Fibroblast of skin of right quadriceps (primary cell): ENCODE results near the gene CD83.

ENCODE experiments used
- DNase-seq: peaks from one replicate; pipeline ENCODE4 v3.0.0-alpha.2; 2013

Gene CD83

GRCh38 chr6:14127611-14128010 is 10.0 kb downstream of the CD83 start:
- no peak for DNase-seq

DNA sequence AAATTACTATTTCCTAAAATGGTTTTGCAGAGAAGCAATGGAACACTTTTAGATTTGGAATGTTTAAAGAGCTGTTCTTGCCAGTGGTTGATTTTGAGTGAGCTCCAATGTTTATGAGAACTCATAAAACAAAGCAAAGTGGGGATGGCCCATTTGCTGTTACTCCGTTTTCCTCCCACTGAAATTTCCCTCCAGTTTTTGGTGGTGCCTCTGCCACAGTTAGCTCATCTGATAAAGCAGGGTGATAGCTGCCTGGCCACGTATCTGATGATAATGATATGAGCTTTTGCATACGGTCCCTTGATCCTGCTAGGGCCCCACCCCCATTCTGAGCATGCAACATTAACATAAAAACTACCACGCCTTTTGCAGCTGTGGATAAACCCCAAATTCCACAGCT is 10.4 kb downstream of the CD83 start:
- DNase-seq, result no peak

DNA sequence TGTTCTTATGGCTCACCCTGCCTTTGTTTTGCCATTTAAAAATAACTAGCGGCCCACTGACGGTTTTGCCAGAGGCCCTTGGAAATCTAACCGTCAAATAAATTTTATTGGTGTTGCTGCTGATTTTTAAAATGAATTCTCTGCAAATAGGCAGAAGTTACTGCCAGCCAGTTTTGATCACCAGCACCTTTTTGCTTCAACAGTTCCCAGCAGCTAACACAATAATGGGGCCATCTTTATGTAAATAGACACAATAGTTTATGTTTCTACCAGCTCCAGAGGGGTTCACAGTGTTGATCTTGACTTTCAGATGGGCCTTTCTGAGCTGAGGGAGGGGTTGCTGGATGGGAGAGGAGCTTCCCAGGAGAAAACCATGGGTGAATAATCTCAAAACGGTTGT is 11.2 kb downstream of the CD83 start:
- DNase-seq, result no peak

- DNase-seq, result peak; percentile 75
Observed at GRCh38 chr6:14129575-14129974, 12.0 kb downstream of the CD83 start.

DNA sequence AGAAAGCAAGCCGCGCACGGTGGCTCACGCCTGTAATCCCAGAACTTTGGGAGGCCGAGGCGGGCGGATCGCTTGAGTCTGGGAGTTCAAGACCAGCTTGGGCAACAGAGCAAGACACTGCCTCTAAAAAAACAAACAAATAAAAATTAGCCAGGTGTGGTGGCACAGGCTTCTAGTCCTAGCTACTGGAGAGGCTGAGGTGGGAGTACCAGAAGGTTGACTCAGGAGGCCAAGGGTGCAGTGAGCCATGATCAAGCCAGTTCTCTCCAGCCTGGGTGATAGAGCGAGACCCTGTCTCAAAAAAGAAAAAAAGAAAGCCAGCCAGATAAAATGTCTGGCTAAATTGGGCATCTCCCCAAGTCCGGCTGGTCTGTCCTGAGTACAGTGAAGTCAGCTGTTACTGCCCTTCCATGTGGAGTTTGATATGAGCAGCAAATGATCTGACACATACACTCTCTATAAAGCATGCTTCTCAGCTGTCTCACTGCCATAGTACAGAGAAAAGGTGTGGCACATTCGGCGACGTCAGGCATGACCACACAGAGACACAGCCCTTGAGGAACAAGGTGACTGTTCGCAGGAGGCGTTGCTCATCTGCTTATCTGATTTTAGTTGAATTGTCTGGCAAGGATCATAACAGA is 13.0 kb downstream of the CD83 start:
- DNase-seq, result no peak

DNA sequence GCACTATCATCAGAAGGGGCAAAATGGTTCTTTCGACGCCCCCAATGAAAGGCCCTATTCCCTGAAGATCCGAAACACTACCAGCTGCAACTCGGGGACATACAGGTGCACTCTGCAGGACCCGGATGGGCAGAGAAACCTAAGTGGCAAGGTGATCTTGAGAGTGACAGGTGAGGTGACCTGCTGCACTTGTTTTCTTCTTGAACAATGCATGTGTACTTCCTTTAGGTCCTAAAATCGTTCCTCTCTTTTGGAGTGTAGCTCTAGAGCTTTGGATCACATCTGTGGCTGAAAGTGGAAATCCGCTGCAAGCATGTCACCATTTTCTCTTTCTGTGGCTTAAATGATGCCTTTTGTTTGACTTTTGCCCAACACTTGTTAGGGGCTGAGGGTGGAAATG is 14.0 kb downstream of the CD83 start:
- no peak for DNase-seq

GRCh38 chr6:14132244-14132920 is 14.8 kb downstream of the CD83 start:
- DNase-seq, result no peak

DNA sequence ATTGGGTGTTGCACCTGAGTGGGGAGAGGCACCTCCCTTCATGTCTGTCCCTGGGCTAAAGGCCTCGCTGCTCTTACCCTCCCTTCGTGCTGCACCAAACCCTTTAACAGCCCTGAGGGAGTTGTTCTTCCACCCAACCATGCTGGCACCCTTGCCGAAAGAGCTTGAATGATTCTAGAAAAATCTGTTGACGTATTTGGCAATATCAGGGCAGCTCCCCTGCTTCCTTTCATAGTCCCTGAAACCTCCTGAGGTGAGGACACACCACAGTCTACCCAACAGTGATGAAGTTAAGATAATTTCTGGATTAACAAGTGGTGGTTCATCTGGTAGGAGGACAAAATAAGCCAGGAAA is 15.3 kb downstream of the CD83 start:
- no peak for DNase-seq

DNA sequence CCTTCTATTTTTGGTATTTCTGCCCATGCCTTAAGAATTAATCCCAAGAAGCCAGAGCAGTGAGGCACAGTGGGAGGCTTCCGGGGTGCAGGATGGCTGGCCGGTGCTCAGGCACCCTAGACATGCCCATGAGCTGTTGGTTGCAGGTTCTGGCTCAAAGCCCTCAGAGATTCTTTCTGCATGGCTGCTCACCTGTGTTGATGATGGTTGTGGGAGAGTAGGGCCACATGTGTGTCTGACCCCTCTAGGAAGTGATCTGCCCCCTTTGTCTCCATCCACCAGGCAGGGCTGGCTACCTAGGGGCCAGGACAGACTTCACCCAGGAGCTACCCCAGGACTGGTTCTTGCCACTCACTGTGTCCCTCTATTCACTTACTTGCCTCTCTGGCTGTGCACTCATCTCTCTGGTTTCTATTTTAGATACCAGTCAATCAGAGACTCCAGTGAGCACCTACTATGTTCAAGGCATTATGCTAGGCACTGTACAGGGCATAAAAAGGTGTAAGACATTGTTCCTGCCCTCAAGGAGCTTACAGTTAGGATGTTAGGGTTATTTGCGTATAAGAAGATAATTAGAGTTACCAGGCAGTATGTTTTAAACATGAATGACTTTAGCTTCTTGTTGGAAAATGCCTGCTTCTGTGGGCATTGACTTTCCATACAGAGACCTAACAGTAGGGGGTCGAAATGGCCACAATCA is 16.8 kb downstream of the CD83 start:
- no peak for DNase-seq

DNA sequence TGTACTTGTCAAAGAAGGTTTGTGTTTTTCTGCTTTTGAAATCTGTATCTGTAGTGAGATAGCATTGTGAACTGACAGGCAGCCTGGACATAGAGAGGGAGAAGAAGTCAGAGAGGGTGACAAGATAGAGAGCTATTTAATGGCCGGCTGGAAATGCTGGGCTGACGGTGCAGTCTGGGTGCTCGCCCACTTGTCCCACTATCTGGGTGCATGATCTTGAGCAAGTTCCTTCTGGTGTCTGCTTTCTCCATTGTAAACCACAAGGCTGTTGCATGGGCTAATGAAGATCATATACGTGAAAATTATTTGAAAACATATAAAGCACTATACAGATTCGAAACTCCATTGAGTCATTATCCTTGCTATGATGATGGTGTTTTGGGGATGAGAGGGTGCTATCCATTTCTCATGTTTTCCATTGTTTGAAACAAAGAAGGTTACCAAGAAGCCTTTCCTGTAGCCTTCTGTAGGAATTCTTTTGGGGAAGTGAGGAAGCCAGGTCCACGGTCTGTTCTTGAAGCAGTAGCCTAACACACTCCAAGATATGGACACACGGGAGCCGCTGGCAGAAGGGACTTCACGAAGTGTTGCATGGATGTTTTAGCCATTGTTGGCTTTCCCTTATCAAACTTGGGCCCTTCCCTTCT is 18.4 kb downstream of the CD83 start:
- no peak for DNase-seq

DNA sequence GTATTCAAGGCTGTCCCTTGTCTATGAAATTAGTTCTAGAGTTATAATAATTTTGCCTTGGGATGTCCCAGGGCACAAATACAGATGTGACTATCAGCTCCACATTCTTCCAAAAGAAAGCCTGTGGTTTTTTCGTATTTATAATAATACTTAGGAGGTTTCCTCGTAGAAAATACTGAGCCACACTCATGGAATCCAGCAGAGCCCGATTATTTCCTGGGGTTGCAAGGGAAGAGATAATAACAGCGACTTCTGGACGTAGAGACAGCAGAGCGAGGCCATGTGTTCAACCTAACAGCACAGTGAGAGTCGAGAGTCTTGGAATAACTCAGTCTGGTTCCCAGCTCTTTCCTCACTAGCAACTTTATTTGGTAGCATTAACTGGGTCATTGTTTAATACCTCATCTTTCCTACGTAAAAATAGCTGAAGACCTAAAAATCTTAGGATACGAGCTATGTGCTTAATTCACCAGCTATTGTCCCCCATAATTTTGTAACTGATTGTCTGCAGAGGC is 21.2 kb downstream of the CD83 start:
- no peak for DNase-seq

GRCh38 chr6:14141351-14142062 is 23.9 kb downstream of the CD83 start:
- no peak for DNase-seq

- no peak for DNase-seq
Observed at GRCh38 chr6:14142063-14142450, 24.5 kb downstream of the CD83 start.

- DNase-seq, result no peak
Observed at GRCh38 chr6:14142511-14143223, 25.1 kb downstream of the CD83 start.

DNA sequence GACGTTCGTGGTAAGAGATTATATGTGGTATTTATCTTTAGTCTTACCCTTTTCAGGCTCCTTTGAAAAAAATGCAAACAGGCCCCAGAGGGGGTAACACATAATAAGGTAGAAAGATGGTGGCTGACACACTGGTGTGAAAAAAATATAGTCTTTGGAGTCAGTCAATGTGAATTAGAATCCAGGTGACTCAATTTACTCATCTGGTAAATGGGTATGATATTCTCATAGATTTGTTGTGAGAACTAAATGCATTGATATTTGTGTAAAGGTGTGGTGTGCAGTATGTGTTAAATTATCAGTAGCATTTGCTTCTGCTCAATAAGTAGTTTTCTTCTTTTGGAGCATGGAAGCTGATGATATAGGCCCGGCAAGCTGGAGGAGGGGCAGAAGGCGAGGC is 25.7 kb downstream of the CD83 start:
- DNase-seq, result no peak

- peak; percentile 51 for DNase-seq
Observed at GRCh38 chr6:14144678-14145113, 27.1 kb downstream of the CD83 start.

DNA sequence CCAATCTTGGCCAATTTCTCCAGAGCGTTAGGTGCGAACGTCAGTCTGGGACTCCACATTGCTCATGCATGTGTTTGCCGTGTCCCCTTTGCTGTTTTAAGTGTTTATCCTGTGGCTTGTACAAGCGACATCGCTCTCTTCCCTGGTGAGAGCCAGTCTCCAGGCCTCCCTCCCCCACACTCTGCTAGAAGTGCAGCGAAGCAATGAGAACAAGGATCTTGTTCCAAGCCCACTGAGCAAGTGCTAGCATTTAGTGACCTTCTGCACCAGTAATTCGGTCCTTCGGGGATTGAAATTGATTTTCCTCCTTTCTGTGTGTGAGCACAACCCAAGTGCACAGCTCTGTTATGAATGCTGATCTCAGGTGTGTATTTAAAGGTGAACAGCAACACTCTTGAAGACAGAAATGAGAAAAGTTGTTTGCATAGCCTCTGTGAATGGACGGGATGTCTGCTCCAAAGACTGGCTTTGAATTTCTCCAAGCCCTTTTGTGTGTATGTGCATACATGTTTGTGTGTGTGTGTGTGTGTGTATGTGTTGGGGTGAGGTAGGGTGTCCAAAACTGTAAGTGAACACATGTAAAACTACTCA is 29.0 kb downstream of the CD83 start:
- no peak for DNase-seq

- DNase-seq, result no peak
Observed at GRCh38 chr6:14147891-14148290, 30.3 kb downstream of the CD83 start.

- no peak for DNase-seq
Observed at GRCh38 chr6:14148471-14148870, 30.9 kb downstream of the CD83 start.

- no peak for DNase-seq
Observed at GRCh38 chr6:14149053-14149738, 31.6 kb downstream of the CD83 start.

DNA sequence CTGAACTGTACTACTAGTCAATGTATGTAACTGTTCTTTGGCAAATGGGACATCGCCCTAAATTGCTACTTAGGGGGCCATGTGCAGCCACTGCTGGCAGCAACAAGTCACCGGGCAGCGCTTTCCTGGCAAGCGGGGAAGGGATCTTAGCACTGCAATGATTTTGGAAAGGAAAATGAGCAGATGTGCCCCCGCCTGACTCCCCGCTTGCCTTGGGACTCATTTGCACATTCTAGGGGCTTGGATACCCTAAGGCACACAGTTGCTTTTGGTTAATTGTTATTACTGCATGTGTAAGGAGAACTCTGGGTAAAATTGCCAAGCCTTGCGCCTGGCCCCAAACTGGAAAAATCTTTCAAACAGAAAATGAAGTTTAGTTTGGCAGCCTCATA is 32.2 kb downstream of the CD83 start:
- DNase-seq, result no peak
